ES-I3 (cell line): ENCODE results near the gene CFAP65.
A peak's percentile ranks its signal among the peaks of the same experiment; 100 is the strongest.

ENCODE experiments used
- H3K36me3 ChIP-seq: 2 replicates; pipeline ENCODE4 v1.6.1; 2013; ENCODE audit warnings: mild to moderate bottlenecking, low read length, control low read depth, moderate library complexity; ENCODE audit not compliant: insufficient read depth
- H3K4me1 ChIP-seq: 2 replicates; pipeline ENCODE4 v1.6.1; 2013; ENCODE audit warnings: mild to moderate bottlenecking, control low read depth, low read length; ENCODE audit not compliant: insufficient read depth
- H3K9ac ChIP-seq: 2 replicates; pipeline ENCODE4 v1.6.1; 2013; ENCODE audit warnings: low read depth, mild to moderate bottlenecking, low read length, moderate library complexity
- H3K9me3 ChIP-seq: 2 replicates; pipeline ENCODE4 v1.6.1; 2013; ENCODE audit warnings: mild to moderate bottlenecking, low read length, moderate library complexity; ENCODE audit not compliant: control insufficient read depth, insufficient read depth

Gene CFAP65

GRCh38 chr2:219073413-219074129, 32.3 kb upstream of the CFAP65 start:
- Histone ChIP-seq H3K9me3 (no peaks in the 10 kb centered on the region), H3K4me1 (no peaks in the 10 kb centered on the region; the same call in 1 of the 2 replicates), H3K9ac (peak overlapping the region; percentile 9; the same call in 1 of the 2 replicates), H3K36me3 (no peaks in the 10 kb centered on the region)

GRCh38 chr2:219072741-219073250, 31.5 kb upstream of the CFAP65 start:
- H3K4me1 ChIP-seq = no peaks in the 10 kb centered on the region; the same call in 1 of the 2 replicates
- H3K9me3 ChIP-seq = no peaks in the 10 kb centered on the region
- H3K9ac ChIP-seq = no peak overlapping the region
- H3K36me3 ChIP-seq = no peaks in the 10 kb centered on the region

- no peak overlapping the region for H3K9ac ChIP-seq
- no peaks in the 10 kb centered on the region for H3K9me3 ChIP-seq
- H3K36me3 ChIP-seq = no peaks in the 10 kb centered on the region
- H3K4me1 ChIP-seq = no peaks in the 10 kb centered on the region; the same call in 1 of the 2 replicates
These were observed 30.0 kb upstream of the CFAP65 start for GRCh38 chr2:219071131-219071816.

- Histone ChIP-seq H3K9ac (no peak overlapping the region), H3K4me1 (no peaks in the 10 kb centered on the region; the same call in 1 of the 2 replicates), H3K36me3 (no peaks in the 10 kb centered on the region), H3K9me3 (no peaks in the 10 kb centered on the region)
These were observed 24.2 kb upstream of the CFAP65 start for GRCh38 chr2:219065484-219065883.

- Histone ChIP-seq H3K36me3 (no peaks in the 10 kb centered on the region), H3K4me1 (peaks cover 4% of the 10 kb centered on the region), H3K9ac (no peak overlapping the region), H3K9me3 (no peaks in the 10 kb centered on the region)
These were observed 20.8 kb upstream of the CFAP65 start for GRCh38 chr2:219062081-219062480.

GRCh38 chr2:219060821-219061791, 19.8 kb upstream of the CFAP65 start, which contains the start of gene IHH:
Gene IHH (minus strand): TSS chr2:219060921. CDS start chr2:219060467, 454 bp downstream.
- no peaks in the 10 kb centered on the region for H3K36me3 ChIP-seq
- peaks cover 4% of the 10 kb centered on the region for H3K4me1 ChIP-seq
- peak within 1 kb of the TSS; percentile 20; the same call in 1 of the 2 replicates for H3K9ac ChIP-seq
- no peaks in the 10 kb centered on the region for H3K9me3 ChIP-seq

- no peaks in the 10 kb centered on the region for H3K36me3 ChIP-seq
- H3K4me1 ChIP-seq = peaks cover 4% of the 10 kb centered on the region
- no peaks in the 10 kb centered on the region for H3K9me3 ChIP-seq
- H3K9ac ChIP-seq = peak overlapping the region; percentile 20; the same call in 1 of the 2 replicates
These were observed 18.7 kb upstream of the CFAP65 start for GRCh38 chr2:219059725-219060682.

- no peaks in the 10 kb centered on the region for H3K36me3 ChIP-seq
These were observed 18.0 kb upstream of the CFAP65 start for GRCh38 chr2:219059375-219059724.

GRCh38 chr2:219058541-219059374, 17.4 kb upstream of the CFAP65 start:
- Histone ChIP-seq H3K36me3 (no peaks in the 10 kb centered on the region), H3K9me3 (no peaks in the 10 kb centered on the region), H3K9ac (no peak overlapping the region), H3K4me1 (peaks cover 4% of the 10 kb centered on the region)

More at GRCh38 chr2:219059375-219059724, 18.0 kb upstream of the CFAP65 start:
- no peaks in the 10 kb centered on the region for H3K9me3 ChIP-seq
- no peak overlapping the region for H3K9ac ChIP-seq
- H3K4me1 ChIP-seq = peaks cover 4% of the 10 kb centered on the region

GRCh38 chr2:219057709-219058540, 16.6 kb upstream of the CFAP65 start:
- Histone ChIP-seq H3K9me3 (no peaks in the 10 kb centered on the region), H3K4me1 (peaks cover 4% of the 10 kb centered on the region), H3K36me3 (no peaks in the 10 kb centered on the region), H3K9ac (peak overlapping the region; percentile 4; the same call in 1 of the 2 replicates)

GRCh38 chr2:219056896-219057708, 15.8 kb upstream of the CFAP65 start:
- Histone ChIP-seq H3K9me3 (no peaks in the 10 kb centered on the region), H3K36me3 (no peaks in the 10 kb centered on the region), H3K9ac (peak overlapping the region; percentile 4; the same call in 1 of the 2 replicates), H3K4me1 (peaks cover 4% of the 10 kb centered on the region; the same call in 1 of the 2 replicates)
